NCI-H524 treated with DMSO at 0.1 percent for 48 hours (cell line): ENCODE results near the gene SMG7.

Source experiments
- DNase-seq: peaks from one replicate; lab custom pipeline; 2025; lab: John Stamatoyannopoulos, UW

SMG7 gene

GRCh38 chr1:183467687-183468086, 4.6 kb upstream of the SMG7 start:
- DNase-seq, result no peak

GRCh38 chr1:183470147-183470960, 1.9 kb upstream of the SMG7 start:
- peak; percentile 23 for DNase-seq

- DNase-seq, result peak; percentile 59
These were observed 1.1 kb upstream of the SMG7 start for GRCh38 chr1:183470961-183471742.

- peak; percentile 93 for DNase-seq
These were observed 384 bp upstream of the SMG7 start for GRCh38 chr1:183471743-183472487.

GRCh38 chr1:183473217-183473536, 878 bp downstream of the SMG7 start:
- no peak for DNase-seq

GRCh38 chr1:183476081-183476480, 3.8 kb downstream of the SMG7 start:
- DNase-seq, result no peak

GRCh38 chr1:183477986-183478781, 5.9 kb downstream of the SMG7 start:
- DNase-seq, result no peak

- DNase-seq, result no peak
These were observed 8.7 kb downstream of the SMG7 start for GRCh38 chr1:183480971-183481441.

- DNase-seq, result no peak
These were observed 10.9 kb downstream of the SMG7 start for GRCh38 chr1:183483224-183483623.

- DNase-seq, result no peak
These were observed 12.0 kb downstream of the SMG7 start for GRCh38 chr1:183484254-183484653.

- DNase-seq, result no peak
These were observed 12.6 kb downstream of the SMG7 start for GRCh38 chr1:183484851-183485250.

- no peak for DNase-seq
These were observed 15.6 kb downstream of the SMG7 start for GRCh38 chr1:183487674-183488442.

- no peak for DNase-seq
These were observed 18.6 kb downstream of the SMG7 start for GRCh38 chr1:183490932-183491331.

- DNase-seq, result no peak
These were observed 21.4 kb downstream of the SMG7 start for GRCh38 chr1:183493540-183494245.

- DNase-seq, result no peak
These were observed 23.1 kb downstream of the SMG7 start for GRCh38 chr1:183495420-183495819.

- no peak for DNase-seq
These were observed 24.9 kb downstream of the SMG7 start for GRCh38 chr1:183497218-183497617.

- DNase-seq, result no peak
These were observed 26.2 kb downstream of the SMG7 start for GRCh38 chr1:183498342-183498991.

- no peak for DNase-seq
These were observed 33.3 kb downstream of the SMG7 start for GRCh38 chr1:183505454-183506089.

- no peak for DNase-seq
These were observed 34.3 kb downstream of the SMG7 start for GRCh38 chr1:183506561-183506960.
